ENCODE data around the gene LINGO1.

Gene LINGO1

DNA sequence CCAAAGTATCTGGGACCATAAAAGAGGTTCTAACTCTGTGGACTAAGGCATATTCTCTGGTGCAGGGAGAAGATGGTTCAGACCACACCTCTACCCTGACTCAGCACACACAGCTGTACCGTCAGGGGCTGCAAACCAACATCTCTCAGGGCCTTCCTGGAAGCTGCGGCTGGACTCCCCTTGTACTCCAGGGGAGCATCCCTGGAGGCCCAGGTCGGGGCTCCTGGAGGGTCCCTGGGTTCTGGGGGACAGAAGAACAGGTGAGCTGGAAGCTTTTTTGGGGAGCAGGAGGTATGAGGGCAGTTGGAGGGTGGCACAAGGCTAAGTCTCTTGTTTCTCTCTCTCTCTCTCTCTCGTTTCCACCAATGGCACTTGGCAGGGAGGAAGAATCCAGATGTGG, 60.5 kb downstream of the LINGO1 start:
- no peak for DNase-seq (ENCODE audit: low read depth in 1 of 2, low spot score in 1 of 2)

DNA sequence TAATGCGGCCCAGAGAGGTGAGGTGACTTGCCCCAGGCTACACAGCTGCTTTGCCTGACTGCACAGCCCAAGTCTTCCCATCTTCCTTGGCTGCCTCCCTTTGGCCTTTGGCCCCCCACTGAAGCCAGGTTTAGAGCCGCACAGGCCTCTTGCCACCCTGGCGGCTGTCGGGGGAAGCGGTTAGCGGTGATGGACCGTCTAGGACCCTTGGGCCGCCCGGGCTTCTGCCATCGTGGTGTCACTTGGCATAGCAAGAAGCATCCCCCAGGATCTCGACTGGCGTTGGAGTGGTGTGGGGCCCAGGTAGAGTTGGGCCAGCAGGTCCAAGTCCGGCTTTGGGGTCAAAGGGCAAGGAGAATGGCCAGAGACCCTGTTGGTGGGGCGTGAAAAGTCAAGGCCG, 61.0 kb downstream of the LINGO1 start:
- DNase-seq (ENCODE audit: low read depth in 1 of 2, low spot score in 1 of 2) = no peak

DNA sequence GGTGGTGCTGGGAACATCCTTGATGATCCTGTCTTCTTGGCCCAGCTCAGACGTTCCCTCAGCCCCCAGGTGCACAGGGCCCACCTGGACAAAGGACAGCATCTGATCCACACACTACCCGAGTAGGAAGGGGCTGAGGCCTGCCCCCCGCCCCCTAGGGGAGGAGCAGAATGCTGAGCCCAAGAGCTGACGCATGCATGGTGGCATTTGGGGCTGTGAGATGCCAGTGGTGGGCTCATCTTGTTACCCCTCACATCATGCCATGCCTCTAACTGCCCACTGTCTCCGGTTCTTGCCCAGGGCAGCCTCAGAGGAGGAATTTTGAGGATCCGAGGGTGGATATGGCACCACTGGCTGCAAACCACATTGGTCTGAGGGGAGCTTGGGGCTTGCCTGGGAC, 61.5 kb downstream of the LINGO1 start:
- no peak for DNase-seq (ENCODE audit: low read depth in 1 of 2, low spot score in 1 of 2)

DNA sequence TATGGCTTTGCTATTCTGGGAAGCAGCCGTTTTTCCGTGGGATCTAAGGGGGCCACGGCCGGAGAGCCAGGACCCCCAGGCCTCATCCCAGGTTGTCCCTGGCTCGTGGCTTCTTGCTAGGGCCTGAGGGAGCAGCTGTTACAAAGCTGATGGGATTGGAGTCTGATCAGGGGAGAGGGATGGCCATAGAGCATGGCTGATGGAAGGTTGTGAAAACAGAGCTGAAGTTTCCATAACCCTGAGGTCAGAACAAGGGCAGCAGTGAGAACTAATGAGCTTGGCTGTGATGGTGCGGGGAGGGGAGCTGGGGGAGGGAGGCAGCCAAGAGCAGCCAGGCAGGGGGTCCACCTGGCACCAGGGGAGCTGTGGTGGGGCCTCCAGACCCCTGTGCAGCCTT, 63.0 kb downstream of the LINGO1 start:
- DNase-seq (ENCODE audit: low read depth in 1 of 2, low spot score in 1 of 2) = no peak

DNA sequence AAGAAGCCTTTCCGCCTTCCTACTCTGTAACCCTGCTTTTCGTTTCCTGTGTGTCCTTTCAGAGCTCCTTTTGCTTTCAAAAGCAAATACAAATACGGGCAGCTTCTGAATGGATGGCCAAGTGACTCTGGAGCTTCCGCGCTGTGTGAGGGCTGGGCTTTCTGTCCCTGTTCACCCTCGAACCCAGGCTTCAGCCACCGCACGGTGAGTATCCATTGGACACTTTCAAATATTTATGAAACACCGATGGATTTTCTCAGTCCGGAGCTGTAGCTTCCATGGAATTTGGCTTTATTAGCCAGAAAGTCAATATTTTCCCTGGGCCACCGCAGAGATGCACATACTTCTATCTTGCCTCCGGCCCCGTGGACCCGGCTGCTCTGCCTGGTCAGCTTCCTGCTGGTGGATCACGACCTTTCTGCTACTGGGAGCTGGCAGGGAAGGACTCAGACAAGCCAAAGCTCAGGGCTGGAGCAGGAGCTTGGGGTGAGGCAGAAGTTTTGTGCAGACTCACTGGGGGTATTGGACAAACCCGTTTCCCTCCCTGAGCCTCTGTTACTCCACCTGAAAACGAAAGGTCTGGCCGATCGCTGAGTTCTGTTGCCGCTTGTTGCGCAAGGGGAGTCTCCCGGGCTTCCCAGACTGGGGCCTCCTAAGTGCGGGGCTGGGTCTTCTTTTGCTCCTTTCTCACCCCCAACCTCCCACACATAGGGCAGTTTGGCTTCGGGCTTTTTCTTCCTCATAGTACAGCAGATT, 63.6 kb downstream of the LINGO1 start:
- DNase-seq (ENCODE audit: low read depth in 1 of 2, low spot score in 1 of 2) = no peak

DNA sequence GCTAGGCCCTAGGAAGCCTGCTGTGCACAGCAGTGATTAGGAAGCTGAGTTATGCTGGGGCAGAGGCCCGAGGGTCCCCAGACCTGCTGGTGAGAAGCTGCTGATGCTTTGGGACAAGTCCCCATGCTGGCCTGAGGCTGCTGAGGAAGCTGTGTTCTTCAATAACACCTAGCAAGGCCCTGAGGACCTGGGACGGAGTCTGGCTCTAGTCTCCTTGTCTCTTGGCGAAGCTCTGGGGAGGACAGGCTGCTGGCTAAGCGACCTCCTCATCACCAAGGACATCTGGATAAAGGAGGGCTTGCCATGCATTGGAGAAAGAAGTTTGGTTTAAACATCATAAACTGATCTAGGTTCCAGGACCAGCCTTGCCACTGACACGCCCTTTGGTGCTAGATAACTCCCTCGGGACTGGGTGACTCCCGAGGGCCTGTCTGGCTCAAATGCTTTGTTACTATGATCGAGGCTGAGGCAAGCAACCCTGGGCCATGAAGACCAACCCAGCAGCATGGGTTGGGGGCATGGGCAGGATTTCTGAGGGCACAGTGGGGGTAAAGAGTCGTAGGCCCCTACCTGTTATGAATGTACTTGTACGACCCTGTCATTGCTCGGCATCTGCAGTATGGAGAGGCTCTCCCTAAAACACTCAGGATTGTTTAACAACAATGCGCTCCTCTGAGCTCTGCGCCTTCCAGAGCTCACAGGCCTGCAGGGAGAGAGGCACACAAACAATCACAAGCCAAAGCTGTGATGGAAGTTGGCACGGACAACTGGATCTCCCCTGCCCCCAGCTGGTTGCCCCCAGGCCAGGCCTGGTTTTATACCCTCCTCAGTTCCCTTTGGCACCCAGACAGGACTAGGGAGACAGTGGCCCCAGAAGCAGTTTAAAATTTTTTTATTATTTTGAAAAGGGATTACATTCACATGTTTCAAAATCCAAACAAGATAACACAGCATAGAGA, 64.4 kb downstream of the LINGO1 start:
- DNase-seq (ENCODE audit: low read depth in 1 of 2, low spot score in 1 of 2) = no peak

DNA sequence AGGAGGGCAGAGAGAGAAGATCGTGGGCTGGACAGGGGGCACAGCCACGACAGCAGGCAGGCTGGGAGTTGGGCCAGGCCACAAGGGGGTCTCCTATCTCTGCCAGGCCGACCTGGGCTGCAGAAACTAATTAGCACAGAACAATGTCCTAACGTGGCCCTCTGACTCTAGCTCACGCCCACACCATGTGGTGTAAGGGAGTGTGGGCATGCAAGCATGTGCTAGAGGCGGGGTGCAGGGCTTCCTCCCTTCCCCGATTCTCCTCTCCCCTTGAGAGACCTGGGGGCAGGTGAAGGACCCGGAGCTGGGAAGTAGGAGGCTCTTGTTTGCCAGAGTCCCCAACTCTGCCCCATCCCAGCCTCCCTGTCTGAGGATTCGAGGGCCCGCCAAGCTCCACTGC, 65.5 kb downstream of the LINGO1 start:
- no peak for DNase-seq (ENCODE audit: low read depth in 1 of 2, low spot score in 1 of 2)

DNA sequence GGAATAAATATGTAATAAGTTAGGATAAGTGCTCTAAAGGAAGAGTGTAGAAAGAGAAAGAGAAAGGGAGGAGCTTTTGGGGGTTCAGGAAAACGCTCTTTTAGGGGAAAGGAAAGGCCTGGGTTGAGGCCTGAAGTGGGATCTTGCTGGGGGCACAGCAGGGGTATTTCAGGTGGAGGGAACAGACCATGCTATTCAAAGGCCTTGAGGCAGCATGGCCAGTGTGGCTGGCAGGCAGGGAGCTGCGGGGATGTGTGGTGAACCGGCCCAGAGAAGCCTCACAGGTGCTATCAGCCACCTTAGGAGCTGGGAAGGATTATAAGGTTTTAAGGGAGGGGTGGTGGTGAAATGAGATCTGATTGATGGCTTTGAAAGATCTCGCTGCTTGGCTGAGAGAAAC, 66.6 kb downstream of the LINGO1 start:
- DNase-seq (ENCODE audit: low read depth in 1 of 2, low spot score in 1 of 2) = no peak

DNA sequence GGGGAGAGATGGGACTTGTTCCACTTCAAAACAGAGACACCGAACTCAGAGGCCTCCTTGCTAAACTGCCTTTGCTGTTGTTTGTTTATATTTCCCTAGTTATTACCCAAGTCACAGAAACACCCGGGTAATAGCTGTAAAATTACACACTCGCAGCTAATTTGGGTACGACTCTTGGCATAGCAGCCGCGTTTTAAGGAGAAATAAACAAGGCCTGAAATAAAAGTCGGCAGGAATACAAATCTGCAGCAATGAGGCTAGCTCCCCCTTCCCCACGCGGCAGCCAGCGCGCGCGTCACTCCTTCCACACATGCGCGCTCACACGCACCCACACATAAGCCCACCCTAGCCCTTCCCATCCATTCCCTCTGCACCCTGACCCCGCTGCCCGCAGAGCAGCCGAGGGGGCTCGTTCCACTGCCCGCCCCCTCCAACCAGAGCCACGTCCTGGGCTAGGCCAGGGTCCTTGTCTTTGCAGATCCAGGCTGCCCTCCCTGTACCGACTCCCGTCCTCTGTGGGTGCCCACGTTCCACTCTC, 67.3 kb downstream of the LINGO1 start:
- no peak for DNase-seq (ENCODE audit: low read depth in 1 of 2, low spot score in 1 of 2)

DNA sequence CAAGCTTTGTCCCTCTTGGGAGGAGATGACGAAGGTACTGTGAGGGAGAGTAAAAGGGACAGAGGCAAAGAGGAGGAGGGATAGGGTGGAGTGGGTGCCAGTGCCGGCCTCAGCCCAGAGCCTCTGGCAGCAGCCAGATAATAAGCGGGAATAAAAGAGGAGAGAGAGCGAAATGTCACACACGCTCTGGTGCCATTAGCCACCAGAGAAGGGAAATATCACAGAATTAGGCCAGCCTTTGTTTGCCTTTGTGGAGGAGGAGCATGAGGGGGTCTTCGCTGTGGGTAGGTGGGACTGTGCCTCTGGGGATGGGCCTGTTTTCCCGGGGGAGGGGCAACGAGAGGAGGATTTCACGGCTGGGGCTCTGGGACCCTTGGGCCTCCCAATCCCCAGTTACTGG, 67.8 kb downstream of the LINGO1 start:
- DNase-seq (ENCODE audit: low read depth in 1 of 2, low spot score in 1 of 2) = no peak

DNA sequence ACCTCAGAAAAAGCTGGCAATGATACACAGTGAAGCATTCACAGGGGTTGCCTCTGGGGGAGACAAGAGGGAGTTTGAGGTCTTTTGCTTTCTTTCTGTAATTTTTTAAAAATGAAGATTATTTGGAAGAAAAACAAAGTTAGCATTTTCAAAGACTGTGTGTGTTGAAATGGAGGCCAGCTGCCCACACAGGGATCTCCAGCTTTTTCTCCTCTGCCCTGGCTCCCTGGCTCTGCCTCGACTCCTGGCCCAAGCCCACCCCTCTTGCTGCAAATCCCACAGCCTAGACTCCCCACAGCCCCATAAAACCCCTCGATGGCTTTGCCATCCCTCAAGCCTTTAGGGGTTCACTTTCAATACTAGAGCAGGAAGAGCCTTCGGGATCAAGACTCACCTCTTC, 68.4 kb downstream of the LINGO1 start:
- DNase-seq (ENCODE audit: low read depth in 1 of 2, low spot score in 1 of 2) = no peak

DNA sequence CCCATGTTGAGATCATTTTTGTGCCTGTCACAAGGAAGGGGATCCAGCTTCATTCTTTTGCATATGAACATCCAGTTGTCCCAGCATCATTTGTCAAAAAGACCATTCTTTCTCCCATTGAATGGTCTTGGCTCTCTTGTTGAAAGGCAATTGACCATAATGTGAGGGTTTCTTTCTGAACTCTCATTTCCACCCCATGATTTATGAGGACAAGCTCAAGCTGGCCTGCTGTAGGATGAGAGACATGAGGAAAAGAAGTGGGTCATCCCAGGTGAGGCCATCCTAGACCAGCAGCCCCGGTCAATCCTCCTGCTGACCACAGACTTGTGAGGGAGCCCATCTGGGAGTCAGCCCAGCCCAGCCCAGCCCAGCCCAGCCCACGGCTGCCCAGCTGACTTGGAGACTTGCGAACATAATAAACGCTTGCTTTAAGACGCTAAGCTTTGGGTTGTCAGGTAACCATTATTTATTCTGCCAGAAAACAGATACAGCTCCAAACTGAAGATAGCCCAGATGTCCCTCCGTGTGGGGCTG, 69.0 kb downstream of the LINGO1 start:
- no peak for DNase-seq (ENCODE audit: low read depth in 1 of 2, low spot score in 1 of 2)
